Endothelial cell of umbilical vein (primary cell): ENCODE data around the gene RGS9. TPM values are rescaled to one million over a fixed set of nuclear protein-coding genes. Genes with fewer than 3 reads are reported as not detected.

Experiments
- BruUV-seq: library from RNA; stranded (reverse); fragments of 400-500 nt; replicated peaks from 2 replicates; lab custom pipeline; 2021; lab: Mats Ljungman, UMichigan
- CTCF ChIA-PET: fragments of 300-600, 350-600 bp; sonication (Branson Sonifier 250); formaldehyde crosslinking; loops from one replicate; lab custom pipeline; 2021; ENCODE audit warnings: antibody characterized with exemption, inconsistent platforms; lab: Charles Lee
- POLR2A ChIA-PET: fragments of 300-600, 350-600 bp; sonication (Branson Sonifier 250); formaldehyde crosslinking; loops from one replicate; lab custom pipeline; 2021; ENCODE audit warnings: antibody characterized with exemption, inconsistent platforms; lab: Charles Lee
- DNase-seq: peaks from one replicate; pipeline ENCODE4 v3.0.0-alpha.2; 2011; ENCODE audit warnings: low read depth, low spot score
- FAIRE-seq: peaks from 2 replicates; lab custom pipeline; 2011; peaks lifted over from hg19 to GRCh38; lab: Jason Lieb, UNC
- H2AFZ ChIP-seq: 2 replicates; pipeline ENCODE4 v1.6.0; 2012; ENCODE audit warnings: low read depth, low read length, control low read depth, inconsistent platforms
- H3K27ac ChIP-seq: 2 replicates; pipeline ENCODE4 v1.5.1; 2011; ENCODE audit warnings: low read depth, mild to moderate bottlenecking, control low read depth, low read length, moderate library complexity; ENCODE audit not compliant: insufficient read depth
- H3K27me3 ChIP-seq, 2 experiments: 2 replicates each; pipeline versions ENCODE4 v1.6.0 to v1.6.1; 2011; ENCODE audit warnings: low read length in 2 of 2, mixed read lengths in 1 of 2; ENCODE audit not compliant: control insufficient read depth in 2 of 2, insufficient read depth in 2 of 2
- H3K36me3 ChIP-seq, 2 experiments: 2 replicates in 1 of 2; 3 replicates in 1 of 2; pipeline ENCODE4 v1.5.1; 2011; ENCODE audit warnings: low read length in 2 of 2, mild to moderate bottlenecking in 1 of 2, moderate library complexity in 1 of 2; ENCODE audit not compliant: control insufficient read depth in 2 of 2, insufficient read depth in 2 of 2; ENCODE audit errors: extremely low read depth in 1 of 2
- H3K4me1 ChIP-seq: 3 replicates; pipeline ENCODE4 v1.5.1; 2011; ENCODE audit warnings: mild to moderate bottlenecking, low read length; ENCODE audit not compliant: control insufficient read depth, insufficient read depth; ENCODE audit errors: extremely low read depth
- H3K4me2 ChIP-seq: 2 replicates; pipeline ENCODE4 v1.6.1; 2011; ENCODE audit warnings: low read length, control low read depth, mixed read lengths; ENCODE audit not compliant: insufficient read depth
- H3K4me3 ChIP-seq, 3 experiments: fragments of 200-600 bp in 1 of 3; sonication (generic), shearing (Covaris generic) in 1 of 3; replicated peaks in 1 of 3; 2 replicates each; pipeline ENCODE4 v1.5.1; 2011 to 2016; ENCODE audit warnings: control low read depth in 3 of 3, low read length in 3 of 3, mild to moderate bottlenecking in 2 of 3, inconsistent platforms in 1 of 3, low read depth in 1 of 3, moderate library complexity in 1 of 3; ENCODE audit not compliant: insufficient read depth in 1 of 3
- H3K79me2 ChIP-seq: 2 replicates; pipeline ENCODE4 v1.6.0; 2012; ENCODE audit warnings: low read length, inconsistent platforms; ENCODE audit not compliant: control insufficient read depth, insufficient read depth
- H3K9ac ChIP-seq: replicated peaks from 2 replicates; pipeline ENCODE3; 2011; ENCODE audit warnings: low read length, control low read depth; ENCODE audit not compliant: insufficient read depth; ENCODE audit errors: extremely low read depth
- H3K9me1 ChIP-seq: replicated peaks from 3 replicates; pipeline ENCODE4 v1.6.0; 2011; ENCODE audit warnings: mild to moderate bottlenecking, low read length; ENCODE audit not compliant: control insufficient read depth, insufficient read depth; ENCODE audit errors: extremely low read depth
- H3K9me3 ChIP-seq: replicated peaks from 2 replicates; pipeline ENCODE4 v1.5.1; 2012; ENCODE audit warnings: low read length, inconsistent platforms; ENCODE audit not compliant: control insufficient read depth, insufficient read depth
- H4K20me1 ChIP-seq: replicated peaks from 2 replicates; pipeline ENCODE3; 2011; ENCODE audit warnings: mild to moderate bottlenecking, low read length; ENCODE audit not compliant: control insufficient read depth, insufficient read depth; ENCODE audit errors: extremely low read depth
- CTCF ChIP-seq, 2 donors: IDR thresholded peaks; 1 replicate in 1 of 2; 2 replicates in 1 of 2; pipeline ENCODE4 v1.5.1; 2011; ENCODE audit warnings: low read length in 2 of 2, mild to moderate bottlenecking in 2 of 2, moderate library complexity in 2 of 2, control low read depth in 1 of 2, inconsistent platforms in 1 of 2, low read depth in 1 of 2; ENCODE audit not compliant: insufficient read depth in 1 of 2; ENCODE audit errors: extremely low read depth in 1 of 2
- MAX ChIP-seq: IDR thresholded peaks from 2 replicates; pipeline ENCODE4 v1.6.1; 2011; ENCODE audit not compliant: insufficient read depth, insufficient read length
- POLR2AphosphoS5 ChIP-seq: IDR thresholded peaks from 2 replicates; pipeline ENCODE4 v1.6.1; 2012; ENCODE audit warnings: low read depth, mild to moderate bottlenecking, control low read depth, low read length, moderate library complexity; ENCODE audit not compliant: insufficient read depth
- dilution Hi-C: fragments of 300-500 bp; cut with MboI; formaldehyde crosslinking; loops from one replicate; pipeline ENCODE4 v1.15.0; 2019; ENCODE audit warnings: low sequenced_read_pairs; ENCODE audit not compliant: extremely low pct_ligation_motif_present
- intact Hi-C: fragments of 100-400 bp; cut with micrococcal nuclease; formaldehyde crosslinking; loops from one replicate; pipeline ENCODE4 v1.10.0; 2022
- polyA plus RNA-seq, 4 experiments: library from polyadenylated mRNA; depleted of rRNA in 3 of 4; stranded (reverse) in 3 of 4; unstranded in 1 of 4; fragments of >200 nt; gene quantifications; 2 replicates each; pipeline versions ENCODE4 v1.2.1 to v1.2.3, GENCODE V29; 2011 to 2012; ENCODE audit warnings: missing spikeins in 1 of 4
- total RNA-seq: library from RNA; stranded (reverse); gene quantifications from 2 replicates; pipeline ENCODE4 v1.2.3, GENCODE V29; 2021

Gene RGS9
- total and polyA plus RNA-seq, 2 donors (not counting 3 experiments of a cell fraction or from before 2014, with no cell fraction given), result 0.61 to 1.4 TPM

- Histone ChIP-seq H3K4me2 (no peak overlapping the region), H3K4me1 (peaks cover 3% of the 10 kb centered on the region), H3K9ac (no peak overlapping the region), H3K9me3 (no peaks in the 10 kb centered on the region), H3K79me2 (no peaks in the 10 kb centered on the region), H3K4me3 (no peak overlapping the region), H3K27me3 (no peaks in the 10 kb centered on the region), H4K20me1 (no peaks in the 10 kb centered on the region), H3K27ac (no peak overlapping the region), H2AFZ (no peak overlapping the region), H3K9me1 (no peaks in the 10 kb centered on the region), H3K36me3 (no peaks in the 10 kb centered on the region)
- intact Hi-C loops, result loop anchor here (5.0 kb wide), 1 partner anchor 415 kb away; no protein-coding TSS in a partner anchor
- ChIA-PET POLR2A (no interaction called here), CTCF (interaction anchor here (0.7 to 3.7 kb wide), 15 partner anchors 9 to 270 kb away, joined by 3 to 38 read pairs (median 6); partner anchors contain the start of genes GNA13 and RGS9)
- FAIRE-seq (no peak), DNase-seq (no peak)
- dilution Hi-C loops, result no loop called here
- TF ChIP-seq POLR2AphosphoS5 (no peak), MAX (no peak), CTCF (IDR thresholded peaks at IDR 0.05; ENCODE audit: extremely low read depth in 1 of 2, insufficient read depth in 1 of 2, low read depth in 1 of 2, low read length in 2 of 2) (no peak)
- BruUV-seq, result no TSS peak
These were observed 60.0 kb downstream of the RGS9 start for GRCh38 chr17:65197201-65197600.
